GM18511 (cell line): ENCODE results near the gene AP4B1.
A peak's percentile ranks its signal among the peaks of the same experiment; 100 is the strongest.

ENCODE experiments used
- ATAC-seq: cut with Tn5 transposase; IDR thresholded peaks from one replicate; pipeline ENCODE4 v1.9.1; 2021; ENCODE audit warnings: mild to moderate bottlenecking, moderate library complexity; ENCODE audit not compliant: unreplicated experiment

Gene AP4B1

GRCh38 chr1:113895961-113896360 lies 8.6 kb downstream of the AP4B1 start:
- no peak for ATAC-seq

- no peak for ATAC-seq
Observed at GRCh38 chr1:113895098-113895497, 9.5 kb downstream of the AP4B1 start.

GRCh38 chr1:113893267-113893666 lies 11.3 kb downstream of the AP4B1 start:
- no peak for ATAC-seq

- no peak for ATAC-seq
Observed at GRCh38 chr1:113891631-113892220, 12.9 kb downstream of the AP4B1 start.

GRCh38 chr1:113890816-113891215 lies 13.8 kb downstream of the AP4B1 start:
- ATAC-seq = no peak

GRCh38 chr1:113887402-113888175 lies 17.0 kb downstream of the AP4B1 start, which contains the start of gene BCL2L15:
TSS of gene BCL2L15 (minus strand) at chr1:113887581. CDS start at chr1:113887375, 206 bp downstream.
- ATAC-seq = no peak

GRCh38 chr1:113886417-113887401 lies 17.9 kb downstream of the AP4B1 start:
- no peak for ATAC-seq

GRCh38 chr1:113881661-113882060 lies 22.9 kb downstream of the AP4B1 start:
- ATAC-seq = no peak

- no peak for ATAC-seq
Observed at GRCh38 chr1:113879739-113880038, 24.9 kb downstream of the AP4B1 start.

GRCh38 chr1:113876176-113876575 lies 28.4 kb downstream of the AP4B1 start:
- ATAC-seq = no peak

GRCh38 chr1:113875714-113876113 lies 28.9 kb downstream of the AP4B1 start:
- peak; percentile 47 for ATAC-seq

GRCh38 chr1:113874012-113874879 lies 30.4 kb downstream of the AP4B1 start:
- no peak for ATAC-seq

- peak; percentile 8 for ATAC-seq
Observed at GRCh38 chr1:113872219-113872935, 32.2 kb downstream of the AP4B1 start.

- peak; percentile 91 for ATAC-seq
Observed at GRCh38 chr1:113871597-113872113, 32.9 kb downstream of the AP4B1 start, which contains the start of gene PTPN22. TSS of gene PTPN22 (minus strand) at chr1:113871712.

GRCh38 chr1:113870778-113871177 lies 33.8 kb downstream of the AP4B1 start:
- ATAC-seq = no peak

- no peak for ATAC-seq
Observed at GRCh38 chr1:113868387-113869083, 36.1 kb downstream of the AP4B1 start.

- no peak for ATAC-seq
Observed at GRCh38 chr1:113861641-113862040, 43.0 kb downstream of the AP4B1 start.

- ATAC-seq = no peak
Observed at GRCh38 chr1:113860891-113861290, 43.7 kb downstream of the AP4B1 start.
